Measurements from ENCODE around the gene SCN9A.
A peak's percentile ranks its signal among the peaks of the same experiment; 100 is the strongest.
"Not testable (repeated sequence)": the region's sequence is repeated elsewhere in the genome, so short reads cannot be mapped to it uniquely, and the experiment has no call there.

SCN9A gene

GRCh38 chr2:166375736-166376487 lies at the start of gene SCN9A:
SCN9A (minus strand) TSS chr2:166375944; CDS start chr2:166311756, 64,188 bp downstream.
- peak within 1 kb of the TSS; percentile 64 to 86 (median 76) for H3K4me3 ChIP-seq (ENCODE audit: low read depth in 1 of 5, low read length in 5 of 5)
- H3K4me1 ChIP-seq (ENCODE audit: control insufficient read depth in 5 of 5, insufficient read depth in 5 of 5, low read length in 5 of 5), result peaks cover 4 to 20% (median 18%) of the 10 kb centered on the region in 5 donors
- H3K9ac ChIP-seq (ENCODE audit: low read length in 5 of 5), result peak within 1 kb of the TSS in 2 of 5 donors; percentile 53 to 68
- H3K9me3 ChIP-seq (ENCODE audit: control insufficient read depth in 5 of 5, low read length in 5 of 5), result no peaks in the 10 kb centered on the region
- no peaks in the 10 kb centered on the region for H3K36me3 ChIP-seq (ENCODE audit: control insufficient read depth in 5 of 5, insufficient read depth in 5 of 5, low read length in 5 of 5)
- H3K27ac ChIP-seq (ENCODE audit: low read depth, low read length), result no peak within 1 kb of the TSS
- peaks cover 0 to 3% (median 2%) of the 10 kb centered on the region in 5 donors for H3K27me3 ChIP-seq (ENCODE audit: control insufficient read depth in 5 of 5, insufficient read depth in 4 of 5, low read length in 5 of 5)

- no peaks in the 10 kb centered on the region for H3K9me3 ChIP-seq (ENCODE audit: control insufficient read depth in 5 of 5, low read length in 5 of 5)
- H3K4me1 ChIP-seq (ENCODE audit: control insufficient read depth in 5 of 5, insufficient read depth in 5 of 5, low read length in 5 of 5), result no peaks in the 10 kb centered on the region
- H3K27ac ChIP-seq (ENCODE audit: low read depth, low read length), result no peak overlapping the region
- no peak overlapping the region for H3K9ac ChIP-seq (ENCODE audit: low read length in 5 of 5)
- no peaks in the 10 kb centered on the region for H3K27me3 ChIP-seq (ENCODE audit: control insufficient read depth in 5 of 5, insufficient read depth in 4 of 5, low read length in 5 of 5)
- H3K36me3 ChIP-seq (ENCODE audit: control insufficient read depth in 5 of 5, insufficient read depth in 5 of 5, low read length in 5 of 5), result no peaks in the 10 kb centered on the region
- no peak overlapping the region for H3K4me3 ChIP-seq (ENCODE audit: low read depth in 1 of 5, low read length in 5 of 5)
Measured at GRCh38 chr2:166424841-166425240, 49.1 kb upstream of the SCN9A start.

- Histone ChIP-seq H3K4me3 (ENCODE audit: low read depth in 1 of 5, low read length in 5 of 5) (no peak overlapping the region), H3K4me1 (ENCODE audit: control insufficient read depth in 5 of 5, insufficient read depth in 5 of 5, low read length in 5 of 5) (no peaks in the 10 kb centered on the region), H3K36me3 (ENCODE audit: control insufficient read depth in 5 of 5, insufficient read depth in 5 of 5, low read length in 5 of 5) (no peaks in the 10 kb centered on the region), H3K27ac (ENCODE audit: low read depth, low read length) (no peak overlapping the region), H3K9me3 (ENCODE audit: control insufficient read depth in 5 of 5, low read length in 5 of 5) (no peaks in the 10 kb centered on the region), H3K9ac (ENCODE audit: low read length in 5 of 5) (no peak overlapping the region), H3K27me3 (ENCODE audit: control insufficient read depth in 5 of 5, insufficient read depth in 4 of 5, low read length in 5 of 5) (no peaks in the 10 kb centered on the region)
Measured at GRCh38 chr2:166419616-166419934, 43.8 kb upstream of the SCN9A start.

GRCh38 chr2:166418853-166419615 lies 43.3 kb upstream of the SCN9A start:
- Histone ChIP-seq H3K4me3 (ENCODE audit: low read depth in 1 of 5, low read length in 5 of 5) (no peak overlapping the region), H3K9me3 (ENCODE audit: control insufficient read depth in 5 of 5, low read length in 5 of 5) (no peaks in the 10 kb centered on the region), H3K36me3 (ENCODE audit: control insufficient read depth in 5 of 5, insufficient read depth in 5 of 5, low read length in 5 of 5) (no peaks in the 10 kb centered on the region), H3K27me3 (ENCODE audit: control insufficient read depth in 5 of 5, insufficient read depth in 4 of 5, low read length in 5 of 5) (no peaks in the 10 kb centered on the region), H3K4me1 (ENCODE audit: control insufficient read depth in 5 of 5, insufficient read depth in 5 of 5, low read length in 5 of 5) (no peaks in the 10 kb centered on the region), H3K27ac (ENCODE audit: low read depth, low read length) (no peak overlapping the region), H3K9ac (ENCODE audit: low read length in 5 of 5) (no peak overlapping the region)

GRCh38 chr2:166417669-166418068 lies 41.9 kb upstream of the SCN9A start:
- Histone ChIP-seq H3K27ac (ENCODE audit: low read depth, low read length) (no peak overlapping the region), H3K9ac (ENCODE audit: low read length in 5 of 5) (no peak overlapping the region), H3K27me3 (ENCODE audit: control insufficient read depth in 5 of 5, insufficient read depth in 4 of 5, low read length in 5 of 5) (no peaks in the 10 kb centered on the region), H3K36me3 (ENCODE audit: control insufficient read depth in 5 of 5, insufficient read depth in 5 of 5, low read length in 5 of 5) (no peaks in the 10 kb centered on the region), H3K4me1 (ENCODE audit: control insufficient read depth in 5 of 5, insufficient read depth in 5 of 5, low read length in 5 of 5) (no peaks in the 10 kb centered on the region), H3K4me3 (ENCODE audit: low read depth in 1 of 5, low read length in 5 of 5) (no peak overlapping the region), H3K9me3 (ENCODE audit: control insufficient read depth in 5 of 5, low read length in 5 of 5) (no peaks in the 10 kb centered on the region)

GRCh38 chr2:166413255-166413654 lies 37.5 kb upstream of the SCN9A start:
- Histone ChIP-seq H3K27ac (ENCODE audit: low read depth, low read length) (no peak overlapping the region), H3K9me3 (ENCODE audit: control insufficient read depth in 5 of 5, low read length in 5 of 5) (no peaks in the 10 kb centered on the region), H3K4me1 (ENCODE audit: control insufficient read depth in 5 of 5, insufficient read depth in 5 of 5, low read length in 5 of 5) (no peaks in the 10 kb centered on the region), H3K27me3 (ENCODE audit: control insufficient read depth in 5 of 5, insufficient read depth in 4 of 5, low read length in 5 of 5) (no peaks in the 10 kb centered on the region), H3K36me3 (ENCODE audit: control insufficient read depth in 5 of 5, insufficient read depth in 5 of 5, low read length in 5 of 5) (no peaks in the 10 kb centered on the region), H3K4me3 (ENCODE audit: low read depth in 1 of 5, low read length in 5 of 5) (no peak overlapping the region), H3K9ac (ENCODE audit: low read length in 5 of 5) (no peak overlapping the region)

GRCh38 chr2:166411473-166412230 lies 35.9 kb upstream of the SCN9A start:
- Histone ChIP-seq H3K27me3 (ENCODE audit: control insufficient read depth in 5 of 5, insufficient read depth in 4 of 5, low read length in 5 of 5) (no peaks in the 10 kb centered on the region), H3K36me3 (ENCODE audit: control insufficient read depth in 5 of 5, insufficient read depth in 5 of 5, low read length in 5 of 5) (no peaks in the 10 kb centered on the region), H3K27ac (ENCODE audit: low read depth, low read length) (no peak overlapping the region), H3K9ac (ENCODE audit: low read length in 5 of 5) (no peak overlapping the region), H3K9me3 (ENCODE audit: control insufficient read depth in 5 of 5, low read length in 5 of 5) (no peaks in the 10 kb centered on the region), H3K4me3 (ENCODE audit: low read depth in 1 of 5, low read length in 5 of 5) (no peak overlapping the region), H3K4me1 (ENCODE audit: control insufficient read depth in 5 of 5, insufficient read depth in 5 of 5, low read length in 5 of 5) (no peaks in the 10 kb centered on the region)

GRCh38 chr2:166410828-166411472 lies 35.2 kb upstream of the SCN9A start:
- Histone ChIP-seq H3K9ac (ENCODE audit: low read length in 5 of 5) (no peak overlapping the region), H3K36me3 (ENCODE audit: control insufficient read depth in 5 of 5, insufficient read depth in 5 of 5, low read length in 5 of 5) (no peaks in the 10 kb centered on the region), H3K27me3 (ENCODE audit: control insufficient read depth in 5 of 5, insufficient read depth in 4 of 5, low read length in 5 of 5) (no peaks in the 10 kb centered on the region), H3K4me3 (ENCODE audit: low read depth in 1 of 5, low read length in 5 of 5) (no peak overlapping the region), H3K27ac (ENCODE audit: low read depth, low read length) (no peak overlapping the region), H3K4me1 (ENCODE audit: control insufficient read depth in 5 of 5, insufficient read depth in 5 of 5, low read length in 5 of 5) (no peaks in the 10 kb centered on the region), H3K9me3 (ENCODE audit: control insufficient read depth in 5 of 5, low read length in 5 of 5) (no peaks in the 10 kb centered on the region)

- not testable (repeated sequence) for H3K27me3 ChIP-seq (ENCODE audit: control insufficient read depth in 5 of 5, insufficient read depth in 4 of 5, low read length in 5 of 5); H3K9me3 ChIP-seq (ENCODE audit: control insufficient read depth in 5 of 5, low read length in 5 of 5); H3K27ac ChIP-seq (ENCODE audit: low read depth, low read length); H3K4me3 ChIP-seq (ENCODE audit: low read depth in 1 of 5, low read length in 5 of 5); H3K9ac ChIP-seq (ENCODE audit: low read length in 5 of 5); H3K36me3 ChIP-seq (ENCODE audit: control insufficient read depth in 5 of 5, insufficient read depth in 5 of 5, low read length in 5 of 5); H3K4me1 ChIP-seq (ENCODE audit: control insufficient read depth in 5 of 5, insufficient read depth in 5 of 5, low read length in 5 of 5)
Measured at GRCh38 chr2:166407746-166408145, 32.0 kb upstream of the SCN9A start.
